HEK293T (cell line): ENCODE results near the gene ANO4.
"Not testable (repeated sequence)": the region's sequence is repeated elsewhere in the genome, so short reads cannot be mapped to it uniquely, and the experiment has no call there.

ENCODE experiments used
- CTCF ChIA-PET: fragments of 350-600 bp; formaldehyde crosslinking; extraction: SDS; loops from one replicate; lab custom pipeline; 2021; ENCODE audit warnings: antibody characterized with exemption, inconsistent platforms; lab: Yijun Ruan, JAX
- POLR2A ChIA-PET: fragments of 350-600 bp; formaldehyde crosslinking; extraction: SDS; loops from one replicate; lab custom pipeline; 2020; ENCODE audit warnings: antibody characterized with exemption, inconsistent platforms; lab: Yijun Ruan, JAX
- DNase-seq: peaks from one replicate; pipeline ENCODE4 v3.0.0; 2012; ENCODE audit warnings: mixed read lengths; ENCODE audit errors: extremely low spot score
- ARNT ChIP-seq: fragments of 450-650 bp; IDR thresholded peaks from 2 replicates; pipeline ENCODE4 v1.6.1; 2017; ENCODE audit warnings: mild to moderate bottlenecking
- BHLHE40 ChIP-seq: fragments of 450-650 bp; IDR thresholded peaks from 2 replicates; pipeline ENCODE4 v1.6.1; 2016; ENCODE audit warnings: mild to moderate bottlenecking, moderate library complexity, borderline replicate concordance
- CTBP1 ChIP-seq: fragments of 450-650 bp; IDR thresholded peaks from 2 replicates; pipeline ENCODE4 v1.6.1; 2016; ENCODE audit warnings: borderline replicate concordance
- ELF4 ChIP-seq: fragments of 450-650 bp; IDR thresholded peaks from 2 replicates; pipeline ENCODE4 v1.6.1; 2017; ENCODE audit warnings: antibody characterized with exemption
- FOXA1 ChIP-seq: fragments of 450-650 bp; IDR thresholded peaks from 2 replicates; pipeline ENCODE4 v1.6.1; 2016; ENCODE audit warnings: mild to moderate bottlenecking
- FOXK2 ChIP-seq: fragments of 450-650 bp; IDR thresholded peaks from 2 replicates; pipeline ENCODE4 v1.6.1; 2016; ENCODE audit warnings: mild to moderate bottlenecking
- FOXM1 ChIP-seq: fragments of 450-650 bp; IDR thresholded peaks from 2 replicates; pipeline ENCODE4 v1.6.1; 2017; ENCODE audit warnings: mild to moderate bottlenecking, borderline replicate concordance
- HDGF ChIP-seq: fragments of 450-650 bp; IDR thresholded peaks from 2 replicates; pipeline ENCODE4 v1.6.1; 2017; ENCODE audit warnings: antibody characterized with exemption, borderline replicate concordance
- L3MBTL2 ChIP-seq: fragments of 450-650 bp; conservative IDR thresholded peaks from 2 replicates; pipeline ENCODE4 v1.6.1; 2016; ENCODE audit warnings: mild to moderate bottlenecking
- LEF1 ChIP-seq: fragments of 450-650 bp; IDR thresholded peaks from 2 replicates; pipeline ENCODE4 v1.6.1; 2017; ENCODE audit warnings: mild to moderate bottlenecking, borderline replicate concordance
- NFRKB ChIP-seq: fragments of 450-650 bp; IDR thresholded peaks from 2 replicates; pipeline ENCODE4 v1.6.1; 2016; ENCODE audit warnings: mild to moderate bottlenecking, moderate library complexity
- PKNOX1 ChIP-seq: fragments of 450-650 bp; IDR thresholded peaks from 2 replicates; pipeline ENCODE4 v1.6.1; 2016
- SP1 ChIP-seq: fragments of 450-650 bp; IDR thresholded peaks from 2 replicates; pipeline ENCODE4 v1.6.1; 2017
- SUZ12 ChIP-seq: fragments of 450-650 bp; IDR thresholded peaks from 2 replicates; pipeline ENCODE4 v1.6.1; 2016; ENCODE audit warnings: mild to moderate bottlenecking
- TARDBP ChIP-seq: fragments of 450-650 bp; IDR thresholded peaks from 2 replicates; pipeline ENCODE4 v1.6.1; 2016
- ZNF384 ChIP-seq: fragments of 450-650 bp; IDR thresholded peaks from 2 replicates; pipeline ENCODE4 v1.6.1; 2016

ANO4 gene

GRCh38 chr12:101107032-101107763, 312.6 kb downstream of the ANO4 start:
- no peak for DNase-seq
- ChIA-PET CTCF (no interaction called here), POLR2A (no interaction called here)
- TF ChIP-seq L3MBTL2 (no peak), FOXK2 (no peak)

- ChIA-PET CTCF (no interaction called here), POLR2A (no interaction called here)
- no peak for DNase-seq
- no peak for TF ChIP-seq HDGF
- no peak for TF ChIP-seq TARDBP
Observed at GRCh38 chr12:101108130-101108529, 313.6 kb downstream of the ANO4 start.

- TF ChIP-seq NFRKB, result no peak
- DNase-seq, result no peak
- ChIA-PET POLR2A (no interaction called here), CTCF (no interaction called here)
Observed at GRCh38 chr12:101110866-101111265, 316.3 kb downstream of the ANO4 start.

- ChIA-PET CTCF (no interaction called here), POLR2A (no interaction called here)
- no peak for DNase-seq
- TF ChIP-seq FOXM1 (no peak), TARDBP (no peak), FOXA1 (no peak), ELF4 (no peak), SUZ12 (no peak), CTBP1 (no peak), L3MBTL2 (no peak)
Observed at GRCh38 chr12:101111441-101111840, 316.9 kb downstream of the ANO4 start.

GRCh38 chr12:101115326-101115725, 320.8 kb downstream of the ANO4 start:
- CTCF ChIA-PET, result no interaction called here
- no peak for DNase-seq
- TF ChIP-seq HDGF (no peak), FOXK2 (no peak), SP1 (no peak), SUZ12 (no peak), ZNF384 (no peak), L3MBTL2 (no peak), FOXA1 (no peak), ARNT (no peak), ELF4 (no peak), FOXM1 (no peak), LEF1 (no peak), BHLHE40 (no peak)
- POLR2A ChIA-PET, result no interaction called here

GRCh38 chr12:101116911-101117310, 322.3 kb downstream of the ANO4 start:
- DNase-seq, result no peak
- TF ChIP-seq FOXK2, result no peak
- no peak for TF ChIP-seq ELF4
- TF ChIP-seq BHLHE40, result no peak
- TF ChIP-seq HDGF, result no peak
- no peak for TF ChIP-seq LEF1
- TF ChIP-seq FOXM1, result no peak
- no peak for TF ChIP-seq FOXA1
- ChIA-PET CTCF (no interaction called here), POLR2A (no interaction called here)

GRCh38 chr12:101117842-101118241, 323.3 kb downstream of the ANO4 start:
- ChIA-PET CTCF (no interaction called here), POLR2A (no interaction called here)
- TF ChIP-seq FOXK2, result no peak
- no peak for TF ChIP-seq BHLHE40
- TF ChIP-seq TARDBP, result no peak
- no peak for TF ChIP-seq LEF1
- TF ChIP-seq NFRKB, result no peak
- no peak for TF ChIP-seq FOXM1
- TF ChIP-seq ARNT, result no peak
- no peak for TF ChIP-seq HDGF
- no peak for TF ChIP-seq PKNOX1
- TF ChIP-seq SUZ12, result no peak
- no peak for TF ChIP-seq L3MBTL2
- no peak for TF ChIP-seq ZNF384
- no peak for TF ChIP-seq ELF4
- DNase-seq, result no peak

- DNase-seq, result no peak
- no peak for TF ChIP-seq PKNOX1
- TF ChIP-seq CTBP1, result no peak
- TF ChIP-seq NFRKB, result no peak
- TF ChIP-seq FOXK2, result no peak
- TF ChIP-seq ZNF384, result no peak
- POLR2A ChIA-PET, result no interaction called here
- CTCF ChIA-PET, result no interaction called here
Observed at GRCh38 chr12:101127521-101128219, 333.1 kb downstream of the ANO4 start.

- POLR2A ChIA-PET, DNase-seq, CTCF ChIA-PET: not testable (repeated sequence)
Observed at GRCh38 chr12:101145777-101146431, 351.3 kb downstream of the ANO4 start.
